Ishikawa (cell line): ENCODE results near the gene HYPK.

ENCODE experiments used
- CEBPB ChIP-seq: IDR thresholded peaks from 2 replicates; pipeline ENCODE4 v1.6.1; 2012
- CREB1 ChIP-seq: IDR thresholded peaks from 2 replicates; pipeline ENCODE4 v1.6.1; 2012; ENCODE audit warnings: low read depth
- EGR1 ChIP-seq: IDR thresholded peaks from 2 replicates; pipeline ENCODE4 v1.6.1; 2012
- EP300 ChIP-seq: IDR thresholded peaks from 2 replicates; pipeline ENCODE4 v1.6.1; 2012; ENCODE audit warnings: borderline replicate concordance
- FOXM1 ChIP-seq: IDR thresholded peaks from 2 replicates; pipeline ENCODE4 v1.6.1; 2012; ENCODE audit warnings: low read depth, borderline replicate concordance
- NFIC ChIP-seq: IDR thresholded peaks from 2 replicates; pipeline ENCODE4 v1.6.1; 2012
- RAD21 ChIP-seq: IDR thresholded peaks from 2 replicates; pipeline ENCODE4 v1.6.1; 2012; ENCODE audit warnings: low read depth
- REST ChIP-seq: IDR thresholded peaks from 2 replicates; pipeline ENCODE4 v1.6.1; 2012; ENCODE audit warnings: low read depth, mild to moderate bottlenecking
- TAF1 ChIP-seq: IDR thresholded peaks from 2 replicates; pipeline ENCODE4 v1.6.1; 2012; ENCODE audit warnings: low read depth, mild to moderate bottlenecking
- TCF12 ChIP-seq: IDR thresholded peaks from 2 replicates; pipeline ENCODE4 v1.6.1; 2012; ENCODE audit warnings: low read depth
- TEAD4 ChIP-seq: IDR thresholded peaks from 2 replicates; pipeline ENCODE4 v1.6.1; 2012
- USF1 ChIP-seq: IDR thresholded peaks from 2 replicates; pipeline ENCODE4 v1.6.1; 2012
- YY1 ChIP-seq: IDR thresholded peaks from 2 replicates; pipeline ENCODE4 v1.6.1; 2012; ENCODE audit warnings: low read depth
- ZBTB7A ChIP-seq: IDR thresholded peaks from 2 replicates; pipeline ENCODE4 v1.6.1; 2012; ENCODE audit warnings: low read depth
- TF ChIP-seq, protein P1 (sequence below): IDR thresholded peaks from 2 replicates; pipeline ENCODE4 v1.6.1; 2012

HYPK gene

DNA sequence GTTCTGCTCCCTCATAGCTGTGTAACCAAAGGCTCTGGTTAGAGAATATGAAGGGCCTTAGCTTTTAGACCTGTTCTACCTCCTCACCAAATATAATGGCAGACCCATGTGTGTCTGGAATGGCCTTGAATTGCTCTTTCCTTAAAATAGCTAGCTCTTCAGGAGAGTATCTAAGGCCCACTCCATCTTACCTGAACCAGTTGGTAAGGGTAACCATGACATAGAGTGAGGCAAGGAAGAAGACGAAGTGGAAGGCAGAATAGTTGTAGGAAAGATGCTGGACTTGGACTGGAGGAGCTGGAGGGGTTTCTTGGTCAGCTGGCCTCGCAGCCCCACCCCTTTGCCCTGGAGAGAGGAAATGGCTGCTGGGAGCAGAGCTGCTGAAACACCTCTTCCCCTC, 5.2 kb upstream of the HYPK start:
- TF ChIP-seq REST, result no peak

DNA sequence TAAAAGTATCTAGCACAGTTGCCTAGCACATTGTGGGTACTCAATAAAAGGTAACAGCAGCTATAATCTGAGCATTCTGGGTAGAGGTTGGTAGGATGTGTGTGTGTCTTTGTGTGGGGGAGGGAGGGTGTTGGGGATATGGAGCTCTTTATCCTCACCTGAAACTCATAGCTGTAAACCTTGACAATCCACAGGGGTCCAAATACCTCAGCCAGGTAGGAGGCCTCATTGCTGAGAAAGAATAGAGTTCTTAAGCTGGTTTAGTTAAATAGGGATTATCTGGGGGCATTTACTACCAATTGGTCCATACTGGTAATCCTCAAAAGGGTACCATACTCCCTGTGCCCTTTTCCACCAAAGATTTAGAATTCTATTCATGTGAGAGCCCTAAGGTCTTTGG, 4.4 kb upstream of the HYPK start:
- TF ChIP-seq USF1, result no peak
- no peak for TF ChIP-seq FOXM1
- TF ChIP-seq EP300, result no peak
- no peak for TF ChIP-seq TCF12
- TF ChIP-seq TAF1, result no peak
- no peak for TF ChIP-seq NFIC
- TF ChIP-seq CREB1, result no peak
- TF ChIP-seq, protein P1, sequence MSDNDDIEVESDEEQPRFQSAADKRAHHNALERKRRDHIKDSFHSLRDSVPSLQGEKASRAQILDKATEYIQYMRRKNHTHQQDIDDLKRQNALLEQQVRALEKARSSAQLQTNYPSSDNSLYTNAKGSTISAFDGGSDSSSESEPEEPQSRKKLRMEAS, result no peak
- TF ChIP-seq REST, result no peak
- no peak for TF ChIP-seq RAD21

DNA sequence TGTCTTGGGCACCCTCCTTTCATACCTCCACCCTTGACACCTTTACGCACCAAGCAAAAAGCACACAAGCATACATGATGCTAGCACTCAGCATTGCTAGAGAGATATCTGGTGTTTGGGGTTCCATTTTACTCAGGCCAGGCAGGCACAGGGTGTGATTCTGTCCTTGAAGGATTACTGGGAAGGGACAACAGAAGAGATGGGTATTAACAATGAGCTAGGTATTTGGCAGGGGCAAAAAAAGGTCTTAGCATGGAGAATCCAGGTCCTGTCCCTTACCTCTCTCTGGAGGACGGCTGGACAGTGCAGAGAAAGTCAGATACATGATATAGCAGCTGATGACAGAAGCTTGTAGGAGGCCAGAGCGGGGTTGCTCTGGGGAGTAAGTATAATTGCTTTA, 3.8 kb upstream of the HYPK start:
- TF ChIP-seq TCF12 (no peak), REST (no peak), CREB1 (no peak), FOXM1 (no peak), TEAD4 (no peak), USF1 (no peak), TAF1 (no peak), CEBPB (no peak), YY1 (no peak), EP300 (no peak), NFIC (no peak), ZBTB7A (no peak), RAD21 (no peak), EGR1 (no peak)
- TF ChIP-seq, protein P1, result no peak

DNA sequence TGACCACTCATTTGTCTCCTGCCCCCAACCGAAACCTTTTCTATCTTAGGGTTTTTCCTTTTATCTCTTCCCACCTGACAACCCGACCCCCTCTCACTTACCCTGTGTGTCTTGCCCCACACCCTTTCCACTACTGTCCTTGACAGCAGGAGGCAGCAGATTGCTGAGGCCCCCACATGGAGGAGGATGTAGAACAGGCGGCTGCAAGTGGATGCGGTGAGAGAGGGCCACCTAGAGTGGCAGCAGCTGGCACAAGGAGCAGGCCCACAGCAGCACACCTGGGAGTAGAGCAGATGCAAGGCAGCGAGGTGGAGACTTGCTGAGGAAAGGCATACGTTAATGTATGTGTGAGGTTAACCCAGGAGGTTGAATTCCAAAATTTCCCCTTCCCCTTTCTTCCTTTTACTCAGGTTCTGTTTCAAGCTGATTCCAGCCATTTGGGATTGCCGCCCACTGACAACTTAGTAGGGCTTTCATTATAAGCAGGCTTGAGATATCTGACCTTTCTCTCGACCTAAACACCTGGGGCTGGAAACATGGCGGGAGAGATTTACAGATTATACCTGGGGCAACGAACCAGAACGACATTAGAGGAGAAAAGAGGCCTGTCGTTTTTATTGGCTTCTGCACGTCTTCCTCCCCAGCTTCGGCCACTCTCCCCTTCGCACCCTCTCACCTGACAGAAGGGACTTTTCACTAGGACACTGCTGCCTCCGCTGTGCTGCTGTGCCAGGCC, 1.0 kb upstream of the HYPK start:
- TF ChIP-seq YY1, result no peak
- no peak for TF ChIP-seq CEBPB
- no peak for TF ChIP-seq REST
- TF ChIP-seq FOXM1, result no peak
- TF ChIP-seq TCF12, result no peak
